Activated CD4-positive, alpha-beta memory T cell treated with anti-CD3 and anti-CD28 coated beads for 36 hours (primary cell): ENCODE data around the gene HRH2. TPM values are rescaled to one million over a fixed set of nuclear protein-coding genes. Genes with fewer than 3 reads are reported as not detected.

Experiments used
- CTCF ChIA-PET: fragments of 350-600 bp; sonication (Branson Sonifier 250); formaldehyde crosslinking; loops from one replicate; lab custom pipeline; 2021; ENCODE audit warnings: antibody characterized with exemption, inconsistent platforms; lab: Charles Lee
- POLR2A ChIA-PET: fragments of 350-600 bp; sonication (Branson Sonifier 250); formaldehyde crosslinking; loops from one replicate; lab custom pipeline; 2021; ENCODE audit warnings: antibody characterized with exemption; lab: Charles Lee
- DNase-seq: peaks from one replicate; pipeline ENCODE4 v3.0.0-alpha.2; 2020
- H3K27ac Mint-ChIP-seq: one replicate; pipeline ENCODE4 v1.8.0; 2021; ENCODE audit warnings: mixed read lengths
- H3K27me3 Mint-ChIP-seq: one replicate; pipeline ENCODE4 v1.8.0; 2021; ENCODE audit warnings: mixed read lengths
- H3K36me3 Mint-ChIP-seq: one replicate; pipeline ENCODE4 v1.8.0; 2021; ENCODE audit warnings: mixed read lengths
- H3K4me1 Mint-ChIP-seq: one replicate; pipeline ENCODE4 v1.8.0; 2021; ENCODE audit warnings: low read depth, mixed read lengths
- H3K4me3 Mint-ChIP-seq: one replicate; pipeline ENCODE4 v1.8.0; 2021; ENCODE audit warnings: mild to moderate bottlenecking, mixed read lengths
- H3K9me3 Mint-ChIP-seq: one replicate; pipeline ENCODE4 v1.8.0; 2021; ENCODE audit warnings: mixed read lengths
- intact Hi-C: fragments of 100-400 bp; cut with micrococcal nuclease; formaldehyde crosslinking; loops from one replicate; pipeline ENCODE4 v1.15.1; 2023
- total RNA-seq, 2 experiments: library from RNA; stranded (reverse); gene quantifications; one replicate each; pipeline ENCODE4 v1.2.3, GENCODE V29; 2021

The HRH2 gene
- total RNA-seq, 2 experiments from 2014 or later: 11.6 to 11.8 TPM

- intact Hi-C loops: no loop called here
- ChIA-PET CTCF (no interaction called here), POLR2A (no interaction called here)
- H3K4me1 Mint-ChIP-seq: no peaks in the 10 kb centered on the region
- H3K27me3 Mint-ChIP-seq: no peaks in the 10 kb centered on the region
- no peak overlapping the region for H3K4me3 Mint-ChIP-seq
- DNase-seq: no peak
- peaks cover 4% of the 10 kb centered on the region for H3K36me3 Mint-ChIP-seq
- peaks cover 16% of the 10 kb centered on the region for H3K9me3 Mint-ChIP-seq
- H3K27ac Mint-ChIP-seq: no peak overlapping the region
Observed at GRCh38 chr5:175623088-175623487, 34.8 kb upstream of the HRH2 start.

GRCh38 chr5:175624316-175624715, 33.6 kb upstream of the HRH2 start:
- H3K27ac Mint-ChIP-seq: no peak overlapping the region
- CTCF ChIA-PET: no interaction called here
- intact Hi-C loops: no loop called here
- H3K4me1 Mint-ChIP-seq: no peaks in the 10 kb centered on the region
- POLR2A ChIA-PET: interaction anchor here (0.6 kb wide), 1 partner anchor 10 kb away, joined by 4 read pairs; no protein-coding TSS in a partner anchor
- H3K9me3 Mint-ChIP-seq: peaks cover 21% of the 10 kb centered on the region
- no peak for DNase-seq
- H3K27me3 Mint-ChIP-seq: no peaks in the 10 kb centered on the region
- peaks cover 4% of the 10 kb centered on the region for H3K36me3 Mint-ChIP-seq
- H3K4me3 Mint-ChIP-seq: no peak overlapping the region

- ChIA-PET CTCF (interaction anchor here (0.6 kb wide), 1 partner anchor 10 kb away, joined by 7 read pairs; no protein-coding TSS in a partner anchor), POLR2A (no interaction called here)
- Mint-ChIP-seq H3K4me3 (no peak overlapping the region), H3K9me3 (peaks cover 25% of the 10 kb centered on the region), H3K27me3 (no peaks in the 10 kb centered on the region), H3K36me3 (peaks cover 4% of the 10 kb centered on the region), H3K4me1 (no peaks in the 10 kb centered on the region), H3K27ac (no peak overlapping the region)
- intact Hi-C loops: no loop called here
- no peak for DNase-seq
Observed at GRCh38 chr5:175627005-175627404, 30.9 kb upstream of the HRH2 start.

- no peaks in the 10 kb centered on the region for H3K27me3 Mint-ChIP-seq
- peaks cover 4% of the 10 kb centered on the region for H3K36me3 Mint-ChIP-seq
- no peak for DNase-seq
- no peaks in the 10 kb centered on the region for H3K4me1 Mint-ChIP-seq
- intact Hi-C loops: no loop called here
- peaks cover 25% of the 10 kb centered on the region for H3K9me3 Mint-ChIP-seq
- CTCF ChIA-PET: no interaction called here
- no peak overlapping the region for H3K4me3 Mint-ChIP-seq
- POLR2A ChIA-PET: no interaction called here
- no peak overlapping the region for H3K27ac Mint-ChIP-seq
Observed at GRCh38 chr5:175627739-175628138, 30.1 kb upstream of the HRH2 start.

GRCh38 chr5:175628668-175629067, 29.2 kb upstream of the HRH2 start:
- Mint-ChIP-seq H3K4me1 (no peaks in the 10 kb centered on the region), H3K4me3 (no peak overlapping the region), H3K36me3 (peaks cover 4% of the 10 kb centered on the region), H3K27me3 (no peaks in the 10 kb centered on the region), H3K27ac (no peak overlapping the region), H3K9me3 (peaks cover 25% of the 10 kb centered on the region)
- no peak for DNase-seq
- POLR2A ChIA-PET: no interaction called here
- CTCF ChIA-PET: no interaction called here
- intact Hi-C loops: no loop called here

GRCh38 chr5:175629261-175629660, 28.6 kb upstream of the HRH2 start:
- H3K4me3 Mint-ChIP-seq: no peak overlapping the region
- H3K9me3 Mint-ChIP-seq: peaks cover 25% of the 10 kb centered on the region
- H3K36me3 Mint-ChIP-seq: peaks cover 4% of the 10 kb centered on the region
- CTCF ChIA-PET: no interaction called here
- no peak overlapping the region for H3K27ac Mint-ChIP-seq
- no peaks in the 10 kb centered on the region for H3K27me3 Mint-ChIP-seq
- H3K4me1 Mint-ChIP-seq: no peaks in the 10 kb centered on the region
- no peak for DNase-seq
- POLR2A ChIA-PET: no interaction called here
- intact Hi-C loops: no loop called here

GRCh38 chr5:175629793-175630192, 28.1 kb upstream of the HRH2 start:
- no peak for DNase-seq
- intact Hi-C loops: no loop called here
- Mint-ChIP-seq H3K4me1 (no peaks in the 10 kb centered on the region), H3K36me3 (peaks cover 4% of the 10 kb centered on the region), H3K9me3 (peaks cover 25% of the 10 kb centered on the region), H3K4me3 (no peak overlapping the region), H3K27me3 (no peaks in the 10 kb centered on the region), H3K27ac (no peak overlapping the region)
- CTCF ChIA-PET: no interaction called here
- POLR2A ChIA-PET: no interaction called here

- Mint-ChIP-seq H3K4me1 (peaks cover 12% of the 10 kb centered on the region), H3K27ac (no peak overlapping the region)
- CTCF ChIA-PET: interaction anchor here (1.5 kb wide), 1 partner anchor 102 kb away, joined by 3 read pairs; no protein-coding TSS in a partner anchor
Observed at GRCh38 chr5:175635854-175636584, 21.9 kb upstream of the HRH2 start.

GRCh38 chr5:175638305-175638704, 19.6 kb upstream of the HRH2 start:
- ChIA-PET CTCF (no interaction called here), POLR2A (no interaction called here)
- no peak overlapping the region for H3K27ac Mint-ChIP-seq
- no peaks in the 10 kb centered on the region for H3K36me3 Mint-ChIP-seq
- intact Hi-C loops: no loop called here
- no peak for DNase-seq
- no peaks in the 10 kb centered on the region for H3K9me3 Mint-ChIP-seq
- no peaks in the 10 kb centered on the region for H3K27me3 Mint-ChIP-seq
- H3K4me3 Mint-ChIP-seq: no peak overlapping the region
- H3K4me1 Mint-ChIP-seq: peaks cover 12% of the 10 kb centered on the region

More at GRCh38 chr5:175635854-175636584, 21.9 kb upstream of the HRH2 start:
- Mint-ChIP-seq H3K27me3 (no peaks in the 10 kb centered on the region), H3K4me3 (no peak overlapping the region), H3K9me3 (no peaks in the 10 kb centered on the region), H3K36me3 (no peaks in the 10 kb centered on the region)
- DNase-seq: no peak
- intact Hi-C loops: no loop called here
- POLR2A ChIA-PET: no interaction called here

- H3K4me3 Mint-ChIP-seq: no peak overlapping the region
- intact Hi-C loops: no loop called here
- no peaks in the 10 kb centered on the region for H3K27me3 Mint-ChIP-seq
- POLR2A ChIA-PET: no interaction called here
- H3K36me3 Mint-ChIP-seq: no peaks in the 10 kb centered on the region
- no peak overlapping the region for H3K27ac Mint-ChIP-seq
- CTCF ChIA-PET: interaction anchor here (1.5 kb wide), 1 partner anchor 106 kb away, joined by 3 read pairs; no protein-coding TSS in a partner anchor
- H3K9me3 Mint-ChIP-seq: no peaks in the 10 kb centered on the region
- no peak for DNase-seq
- H3K4me1 Mint-ChIP-seq: peaks cover 12% of the 10 kb centered on the region
Observed at GRCh38 chr5:175640106-175640775, 17.6 kb upstream of the HRH2 start.

- POLR2A ChIA-PET: no interaction called here
- Mint-ChIP-seq H3K9me3 (no peaks in the 10 kb centered on the region), H3K4me3 (no peak overlapping the region)
Observed at GRCh38 chr5:175642998-175643397, 14.9 kb upstream of the HRH2 start.

GRCh38 chr5:175646251-175646650, 11.6 kb upstream of the HRH2 start:
- DNase-seq: no peak
- Mint-ChIP-seq H3K4me1 (peaks cover 17% of the 10 kb centered on the region), H3K36me3 (peaks cover 16% of the 10 kb centered on the region), H3K9me3 (peaks cover 24% of the 10 kb centered on the region), H3K4me3 (no peak overlapping the region), H3K27ac (no peak overlapping the region), H3K27me3 (no peaks in the 10 kb centered on the region)
- intact Hi-C loops: no loop called here
- CTCF ChIA-PET: no interaction called here
- POLR2A ChIA-PET: no interaction called here

More at GRCh38 chr5:175642998-175643397, 14.9 kb upstream of the HRH2 start:
- Mint-ChIP-seq H3K4me1 (peaks cover 18% of the 10 kb centered on the region), H3K27ac (no peak overlapping the region), H3K36me3 (no peaks in the 10 kb centered on the region), H3K27me3 (no peaks in the 10 kb centered on the region)
- intact Hi-C loops: no loop called here
- DNase-seq: peak; percentile 37
- CTCF ChIA-PET: no interaction called here
